ENCODE data around the gene MSRB3. TPM values are rescaled to one million over a fixed set of nuclear protein-coding genes. Genes with fewer than 3 reads are reported as not detected.

Gene MSRB3
- total RNA-seq = 1.1 TPM
- polyA plus RNA-seq = 9.7 TPM
- long read RNA-seq, donor 1 = 0 reads
- long read RNA-seq, donor 2 = 0 reads
- long read RNA-seq, donor 3, full-length matches to known transcripts = 1 of 1 reads
- long read RNA-seq, donor 3, partial matches to known transcripts = 0 of 1 reads
- long read RNA-seq, donor 3, other reads (novel, unspliced or antisense) = 0 of 1 reads
- long read RNA-seq, donor 4 = 0 reads
- long read RNA-seq, donor 5, full-length matches to known transcripts = 3 of 3 reads
- long read RNA-seq, donor 5, partial matches to known transcripts = 0 of 3 reads
- long read RNA-seq, donor 5, other reads (novel, unspliced or antisense) = 0 of 3 reads
- long read RNA-seq, donor 6, full-length matches to known transcripts = 2 of 2 reads
- long read RNA-seq, donor 6, partial matches to known transcripts = 0 of 2 reads
- long read RNA-seq, donor 6, other reads (novel, unspliced or antisense) = 0 of 2 reads
- long read RNA-seq, donor 7, full-length matches to known transcripts = 2 of 2 reads
- long read RNA-seq, donor 7, partial matches to known transcripts = 0 of 2 reads
- long read RNA-seq, donor 7, other reads (novel, unspliced or antisense) = 0 of 2 reads
- long read RNA-seq, donor 8 = 0 reads
- long read RNA-seq, donor 9 = 0 reads
- long read RNA-seq, donor 10 = 0 reads

DNA sequence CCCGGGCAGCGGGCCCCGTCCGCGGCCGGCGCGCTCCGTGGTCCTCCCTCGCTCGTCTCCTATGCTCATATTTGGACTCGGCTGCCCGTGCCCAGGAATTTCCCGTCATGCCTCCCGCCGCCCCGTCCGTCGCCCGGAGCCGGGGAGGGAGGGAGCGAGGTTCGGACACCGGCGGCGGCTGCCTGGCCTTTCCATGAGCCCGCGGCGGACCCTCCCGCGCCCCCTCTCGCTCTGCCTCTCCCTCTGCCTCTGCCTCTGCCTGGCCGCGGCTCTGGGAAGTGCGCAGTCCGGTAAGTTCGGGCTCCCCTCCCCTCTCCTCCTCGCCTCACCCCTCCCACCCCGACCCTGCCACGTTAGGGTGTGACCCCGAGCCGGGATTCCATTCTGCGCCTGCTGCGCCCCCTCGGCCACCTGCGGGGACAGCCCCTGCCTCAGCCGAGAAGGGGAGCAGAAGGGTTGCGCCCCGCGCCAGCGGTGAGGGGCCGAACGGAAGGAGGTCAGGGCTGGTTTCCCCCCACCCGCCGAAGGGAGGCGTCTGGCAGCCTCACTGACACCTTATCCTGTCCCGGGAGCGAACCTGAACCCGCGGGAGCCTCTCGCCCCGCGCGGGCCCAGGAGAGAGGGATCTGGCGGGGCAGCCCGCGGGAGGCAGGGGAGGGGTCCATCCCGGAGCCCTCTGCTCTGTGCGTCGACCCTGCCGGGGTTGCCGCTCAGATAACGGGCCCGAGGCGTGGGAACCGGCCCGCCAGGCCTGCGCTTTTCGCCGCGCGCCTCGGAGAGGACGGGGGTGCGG lies at the start of gene MSRB3:
Gene MSRB3, plus strand, starts transcription at position 108 of the 793 bp plus-strand sequence. CDS start 29,897 bp downstream, outside the sequence.
- Histone ChIP-seq H3K27me3 (ENCODE audit: control insufficient read depth in 2 of 2, insufficient read depth in 1 of 2, low read length in 1 of 2) (peaks cover 0 to 19% of the 10 kb centered on the region in 2 donors), H3K4me3 (ENCODE audit: low read length in 2 of 2) (peak within 1 kb of the TSS; percentile 33 to 71), H3K36me3 (ENCODE audit: control insufficient read depth in 2 of 2, insufficient read depth in 2 of 2, low read length in 1 of 2) (no peaks in the 10 kb centered on the region), H3K27ac (ENCODE audit: low read depth in 1 of 2, low read length in 1 of 2) (peak within 1 kb of the TSS in 1 of 2 donors; percentile 3), H3K9me3 (ENCODE audit: control insufficient read depth in 2 of 2, insufficient read depth in 1 of 2, low read length in 1 of 2) (peaks cover 0 to 1% of the 10 kb centered on the region in 2 donors), H3K4me1 (ENCODE audit: control insufficient read depth in 2 of 2, insufficient read depth in 2 of 2, low read length in 2 of 2) (peaks cover 0 to 8% of the 10 kb centered on the region in 2 donors)
- WGBS = under 1% methylated on average over 85 of the region's 85 CpGs
- peak in 3 of 9 donors; percentile 1 to 49 (median 18) for DNase-seq (ENCODE audit: low read depth in 6 of 9, low spot score in 9 of 9)

DNA sequence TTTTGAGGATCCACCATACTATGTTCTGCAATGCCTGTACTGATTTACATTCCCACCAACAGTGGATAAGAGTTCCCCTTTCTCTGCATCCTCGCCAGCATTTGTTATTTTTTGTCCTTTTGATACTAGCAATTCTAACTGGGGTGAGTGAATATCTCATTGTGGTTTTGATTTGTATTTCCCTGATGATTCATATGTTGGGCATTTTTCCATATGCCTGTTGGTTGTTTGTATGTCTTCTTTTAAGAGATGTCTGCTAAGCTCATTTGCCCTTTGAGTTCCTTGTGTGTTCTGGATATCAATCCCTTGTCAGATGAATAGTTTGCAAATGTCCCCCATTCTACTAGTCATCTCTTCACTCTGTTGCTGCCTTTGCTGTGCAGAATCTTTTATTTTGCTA lies 49.0 kb upstream of the MSRB3 start:
- no peak for DNase-seq (ENCODE audit: low read depth in 6 of 9, low spot score in 9 of 9)
- Histone ChIP-seq H3K27me3 (ENCODE audit: control insufficient read depth in 2 of 2, insufficient read depth in 1 of 2, low read length in 1 of 2) (no peaks in the 10 kb centered on the region), H3K9me3 (ENCODE audit: control insufficient read depth in 2 of 2, insufficient read depth in 1 of 2, low read length in 1 of 2) (no peaks in the 10 kb centered on the region), H3K27ac (ENCODE audit: low read depth in 1 of 2, low read length in 1 of 2) (no peak overlapping the region), H3K4me3 (ENCODE audit: low read length in 2 of 2) (no peak overlapping the region), H3K36me3 (ENCODE audit: control insufficient read depth in 2 of 2, insufficient read depth in 2 of 2, low read length in 1 of 2) (peaks cover 6 to 9% of the 10 kb centered on the region in 2 donors), H3K4me1 (ENCODE audit: control insufficient read depth in 2 of 2, insufficient read depth in 2 of 2, low read length in 2 of 2) (no peaks in the 10 kb centered on the region)
- 96% methylated on average over 1 of the region's 1 CpG for WGBS

DNA sequence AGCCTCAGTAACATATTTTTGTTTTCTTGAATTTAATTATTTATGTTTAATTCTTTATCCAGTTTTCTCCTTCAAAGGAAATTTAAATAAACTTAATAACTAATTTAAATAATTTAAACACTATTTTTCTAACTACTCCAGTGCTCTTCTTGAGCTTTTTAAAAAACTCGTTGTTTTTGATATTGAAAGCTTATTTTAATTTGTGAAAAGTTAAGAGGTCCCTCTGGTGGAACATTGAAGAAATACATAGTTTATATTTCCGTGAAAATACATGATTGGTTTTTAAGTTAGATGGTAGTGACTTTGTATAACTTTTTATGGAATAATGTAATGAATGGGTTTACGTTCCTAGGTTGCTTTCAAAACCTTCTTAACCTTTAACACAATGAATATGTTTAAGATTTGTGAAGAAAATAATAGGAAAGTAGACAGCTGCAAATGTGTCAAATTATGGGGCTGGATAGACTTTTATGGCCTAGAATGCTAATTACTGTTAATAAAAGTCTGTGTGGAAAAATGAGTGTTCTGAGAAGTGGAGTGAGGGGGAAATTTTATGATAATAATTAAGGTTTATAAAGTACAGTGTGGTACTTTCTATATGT lies 45.9 kb upstream of the MSRB3 start:
- WGBS = 18% methylated on average over 3 of the region's 3 CpGs
- DNase-seq (ENCODE audit: low read depth in 6 of 9, low spot score in 9 of 9) = peak in 5 of 9 donors; percentile 11 to 42 (median 14)
- Histone ChIP-seq H3K9me3 (ENCODE audit: control insufficient read depth in 2 of 2, insufficient read depth in 1 of 2, low read length in 1 of 2) (no peaks in the 10 kb centered on the region), H3K36me3 (ENCODE audit: control insufficient read depth in 2 of 2, insufficient read depth in 2 of 2, low read length in 1 of 2) (peaks cover 0 to 5% of the 10 kb centered on the region in 2 donors), H3K27ac (ENCODE audit: low read depth in 1 of 2, low read length in 1 of 2) (no peak overlapping the region), H3K4me1 (ENCODE audit: control insufficient read depth in 2 of 2, insufficient read depth in 2 of 2, low read length in 2 of 2) (no peaks in the 10 kb centered on the region), H3K27me3 (ENCODE audit: control insufficient read depth in 2 of 2, insufficient read depth in 1 of 2, low read length in 1 of 2) (no peaks in the 10 kb centered on the region), H3K4me3 (ENCODE audit: low read length in 2 of 2) (no peak overlapping the region)

DNA sequence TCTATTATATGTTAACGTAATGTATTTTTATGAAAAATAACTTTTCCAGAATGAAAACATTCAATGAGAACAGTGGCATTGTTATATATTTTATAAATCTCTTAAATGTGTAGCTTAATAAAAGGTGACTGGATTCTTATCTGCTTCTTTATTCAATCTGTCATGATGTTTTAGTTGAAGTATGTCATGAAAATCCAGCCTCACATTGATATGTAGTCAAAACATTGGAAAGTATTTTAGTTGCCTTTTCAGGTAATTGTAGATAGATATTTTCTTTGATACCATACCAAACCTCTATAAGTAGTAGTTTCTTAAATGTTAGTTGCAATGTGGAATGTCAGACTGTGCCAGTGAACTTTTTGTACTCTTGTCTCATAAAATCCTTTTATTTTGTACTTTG lies 41.3 kb upstream of the MSRB3 start:
- Histone ChIP-seq H3K4me1 (ENCODE audit: control insufficient read depth in 2 of 2, insufficient read depth in 2 of 2, low read length in 2 of 2) (no peaks in the 10 kb centered on the region), H3K4me3 (ENCODE audit: low read length in 2 of 2) (no peak overlapping the region), H3K27ac (ENCODE audit: low read depth in 1 of 2, low read length in 1 of 2) (no peak overlapping the region), H3K27me3 (ENCODE audit: control insufficient read depth in 2 of 2, insufficient read depth in 1 of 2, low read length in 1 of 2) (no peaks in the 10 kb centered on the region), H3K9me3 (ENCODE audit: control insufficient read depth in 2 of 2, insufficient read depth in 1 of 2, low read length in 1 of 2) (no peaks in the 10 kb centered on the region), H3K36me3 (ENCODE audit: control insufficient read depth in 2 of 2, insufficient read depth in 2 of 2, low read length in 1 of 2) (peaks cover 0 to 24% of the 10 kb centered on the region in 2 donors)
- WGBS = over 99% methylated on average over 1 of the region's 1 CpG
- no peak for DNase-seq (ENCODE audit: low read depth in 6 of 9, low spot score in 9 of 9)

DNA sequence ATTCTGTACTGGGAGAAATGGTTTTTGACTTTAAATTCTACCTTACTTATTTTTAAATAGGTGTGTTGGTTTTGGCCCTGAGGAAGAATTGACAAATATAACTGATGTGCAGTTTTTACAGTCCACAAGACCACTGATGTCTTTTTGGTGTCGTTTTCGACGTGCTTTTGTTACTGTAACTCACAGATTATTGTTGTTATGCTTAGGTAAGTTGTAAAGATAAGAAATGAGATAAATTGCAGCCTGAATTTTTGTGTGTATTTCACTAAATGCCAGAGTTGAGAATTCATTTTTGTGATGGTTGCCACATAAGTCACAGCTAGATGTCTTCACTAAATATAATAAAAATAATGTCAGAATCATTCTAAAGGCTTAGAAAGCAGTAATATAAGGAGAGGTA lies 39.9 kb upstream of the MSRB3 start:
- Histone ChIP-seq H3K27ac (ENCODE audit: low read depth in 1 of 2, low read length in 1 of 2) (no peak overlapping the region), H3K36me3 (ENCODE audit: control insufficient read depth in 2 of 2, insufficient read depth in 2 of 2, low read length in 1 of 2) (peaks cover 0 to 28% of the 10 kb centered on the region in 2 donors), H3K4me1 (ENCODE audit: control insufficient read depth in 2 of 2, insufficient read depth in 2 of 2, low read length in 2 of 2) (no peaks in the 10 kb centered on the region), H3K27me3 (ENCODE audit: control insufficient read depth in 2 of 2, insufficient read depth in 1 of 2, low read length in 1 of 2) (no peaks in the 10 kb centered on the region), H3K4me3 (ENCODE audit: low read length in 2 of 2) (no peak overlapping the region), H3K9me3 (ENCODE audit: control insufficient read depth in 2 of 2, insufficient read depth in 1 of 2, low read length in 1 of 2) (no peaks in the 10 kb centered on the region)
- no peak for DNase-seq (ENCODE audit: low read depth in 6 of 9, low spot score in 9 of 9)
- WGBS = 99% methylated on average over 3 of the region's 3 CpGs

DNA sequence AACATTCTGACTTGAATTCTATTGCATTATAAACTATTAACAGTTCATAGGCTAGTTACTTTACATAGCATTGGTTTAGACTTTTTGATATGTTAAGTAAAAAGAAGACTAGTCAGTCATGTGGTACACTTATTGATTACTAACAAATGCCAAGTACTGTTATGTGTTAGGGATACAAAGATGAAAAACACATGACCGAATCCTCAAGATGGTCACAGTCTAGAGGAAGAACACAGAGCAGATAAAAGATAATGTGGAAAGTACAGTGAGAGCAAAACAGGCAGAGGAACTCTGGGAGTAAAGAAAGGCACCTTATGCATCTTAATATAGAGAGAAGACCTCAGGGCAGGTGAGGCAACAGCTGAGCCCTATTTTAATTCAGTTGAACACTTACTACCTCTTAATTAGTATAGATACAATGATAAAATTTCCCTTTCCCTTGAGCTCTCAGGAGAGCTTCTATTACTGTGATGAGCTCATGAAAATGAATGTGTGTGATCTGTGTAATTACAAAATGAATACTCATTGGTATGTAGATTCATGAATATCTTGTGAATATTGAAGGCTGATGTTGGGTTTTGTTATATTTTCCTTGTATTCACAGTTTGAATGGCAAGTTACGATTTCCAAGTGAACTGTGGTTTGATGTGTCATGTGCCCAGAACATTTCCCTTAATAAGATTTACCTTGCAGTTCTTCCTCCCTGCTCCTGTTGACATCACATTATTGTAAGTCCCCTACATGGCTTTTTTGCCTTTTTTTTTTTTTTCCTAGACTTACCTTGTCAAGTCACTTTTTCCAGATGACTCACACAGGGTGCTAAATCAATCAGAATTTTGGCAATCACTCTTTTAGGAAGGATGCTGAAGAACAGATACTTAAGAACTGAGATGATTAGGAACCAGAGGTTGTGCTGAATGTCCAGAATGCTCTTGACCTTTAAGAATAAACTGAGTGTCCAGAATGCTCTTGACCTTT lies 29.5 kb upstream of the MSRB3 start:
- H3K9me3 ChIP-seq (ENCODE audit: control insufficient read depth in 2 of 2, insufficient read depth in 1 of 2, low read length in 1 of 2) = no peaks in the 10 kb centered on the region
- no peak overlapping the region for H3K4me3 ChIP-seq (ENCODE audit: low read length in 2 of 2)
- H3K27me3 ChIP-seq (ENCODE audit: control insufficient read depth in 2 of 2, insufficient read depth in 1 of 2, low read length in 1 of 2) = no peaks in the 10 kb centered on the region
- no peaks in the 10 kb centered on the region for H3K4me1 ChIP-seq (ENCODE audit: control insufficient read depth in 2 of 2, insufficient read depth in 2 of 2, low read length in 2 of 2)
- H3K36me3 ChIP-seq (ENCODE audit: control insufficient read depth in 2 of 2, insufficient read depth in 2 of 2, low read length in 1 of 2) = peaks cover 0 to 24% of the 10 kb centered on the region in 2 donors
- 97% methylated on average over 2 of the region's 2 CpGs for WGBS
- no peak overlapping the region for H3K27ac ChIP-seq (ENCODE audit: low read depth in 1 of 2, low read length in 1 of 2)
- DNase-seq (ENCODE audit: low read depth in 6 of 9, low spot score in 9 of 9) = no peak

DNA sequence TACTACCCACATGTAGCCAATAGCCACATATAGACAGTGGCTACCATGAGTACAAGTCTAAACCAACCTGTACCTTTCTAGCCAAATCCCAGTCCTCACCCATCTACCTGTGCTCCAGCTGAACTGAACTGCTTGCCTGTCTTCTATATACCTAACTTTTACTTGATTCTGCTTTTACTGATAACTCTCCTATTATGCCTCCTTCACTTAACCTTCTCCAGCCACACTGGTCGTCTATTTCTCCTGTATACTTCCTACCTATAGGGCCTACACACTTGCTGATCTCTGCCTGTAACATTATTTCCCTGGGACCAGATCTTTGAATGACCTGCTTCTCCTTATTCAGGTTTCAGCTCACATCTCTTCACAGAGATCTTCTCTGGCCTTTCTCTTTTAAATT lies 26.0 kb upstream of the MSRB3 start:
- Histone ChIP-seq H3K36me3 (ENCODE audit: control insufficient read depth in 2 of 2, insufficient read depth in 2 of 2, low read length in 1 of 2) (peaks cover 0 to 6% of the 10 kb centered on the region in 2 donors), H3K27me3 (ENCODE audit: control insufficient read depth in 2 of 2, insufficient read depth in 1 of 2, low read length in 1 of 2) (no peaks in the 10 kb centered on the region), H3K4me3 (ENCODE audit: low read length in 2 of 2) (no peak overlapping the region), H3K9me3 (ENCODE audit: control insufficient read depth in 2 of 2, insufficient read depth in 1 of 2, low read length in 1 of 2) (no peaks in the 10 kb centered on the region), H3K4me1 (ENCODE audit: control insufficient read depth in 2 of 2, insufficient read depth in 2 of 2, low read length in 2 of 2) (no peaks in the 10 kb centered on the region), H3K27ac (ENCODE audit: low read depth in 1 of 2, low read length in 1 of 2) (no peak overlapping the region)
- no peak for DNase-seq (ENCODE audit: low read depth in 6 of 9, low spot score in 9 of 9)
- whole genome bisulfite sequencing = 98% methylated on average over 1 of the region's 1 CpG

DNA sequence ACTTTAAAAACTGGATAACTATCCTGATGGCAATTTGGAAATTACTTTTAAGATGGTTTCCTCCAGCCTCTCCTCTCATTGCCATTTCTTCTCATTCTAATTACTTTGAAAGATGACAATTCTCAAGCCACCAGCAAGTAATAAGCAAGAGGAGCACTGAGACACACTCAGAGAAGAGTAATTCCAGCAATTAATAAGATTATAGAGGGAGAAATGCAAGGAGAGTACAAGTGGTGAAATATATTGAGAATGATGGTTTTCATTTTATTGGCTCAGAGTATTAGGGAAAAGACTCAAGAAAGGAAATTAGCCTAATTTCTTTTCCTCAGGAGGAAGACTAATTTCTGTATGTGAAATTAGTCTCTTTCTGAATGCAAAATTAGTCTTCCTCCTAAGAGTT lies 20.5 kb upstream of the MSRB3 start:
- Histone ChIP-seq H3K9me3 (ENCODE audit: control insufficient read depth in 2 of 2, insufficient read depth in 1 of 2, low read length in 1 of 2) (no peaks in the 10 kb centered on the region), H3K36me3 (ENCODE audit: control insufficient read depth in 2 of 2, insufficient read depth in 2 of 2, low read length in 1 of 2) (no peaks in the 10 kb centered on the region), H3K27ac (ENCODE audit: low read depth in 1 of 2, low read length in 1 of 2) (no peak overlapping the region), H3K27me3 (ENCODE audit: control insufficient read depth in 2 of 2, insufficient read depth in 1 of 2, low read length in 1 of 2) (no peaks in the 10 kb centered on the region), H3K4me1 (ENCODE audit: control insufficient read depth in 2 of 2, insufficient read depth in 2 of 2, low read length in 2 of 2) (no peaks in the 10 kb centered on the region), H3K4me3 (ENCODE audit: low read length in 2 of 2) (no peak overlapping the region)
- no peak for DNase-seq (ENCODE audit: low read depth in 6 of 9, low spot score in 9 of 9)

All from thymus (tissue), 14 donors.